A549 (cell line): ENCODE measurements around the gene PAK1IP1. TPM values are rescaled to one million over a fixed set of nuclear protein-coding genes. Genes with fewer than 3 reads are reported as not detected.

Experiments used
- ATAC-seq, 2 experiments: fragments of 200-7000 bp in 1 of 2; fragments of >200 bp in 1 of 2; cut with Nextera tagmentation in 1 of 2; cut with Tn5 transposase in 1 of 2; 3 replicates each; pipeline versions ENCODE4 v1.8.0 to v1.9.1; 2018 to 2020; ENCODE audit warnings: mild to moderate bottlenecking in 1 of 2, moderate library complexity in 1 of 2
- CTCF ChIA-PET: fragments of 300-600 bp; sonication (Branson Sonifier 250); formaldehyde crosslinking; extraction: SDS; loops from one replicate; lab custom pipeline; 2021; ENCODE audit warnings: antibody characterized with exemption, inconsistent platforms; lab: Yijun Ruan, JAX
- POLR2A ChIA-PET: fragments of 350-600 bp; formaldehyde crosslinking; extraction: SDS; loops from one replicate; lab custom pipeline; 2021; ENCODE audit warnings: antibody characterized with exemption, inconsistent platforms; lab: Yijun Ruan, JAX
- DNase-seq, 2 experiments: peaks; one replicate each; pipeline versions ENCODE4 v3.0.0 to v3.0.0-alpha.2; 2011 to 2016; ENCODE audit warnings: low read depth in 1 of 2, low spot score in 1 of 2
- FAIRE-seq: peaks from 2 replicates; lab custom pipeline; 2011; peaks lifted over from hg19 to GRCh38; lab: Jason Lieb, UNC
- H3K27ac ChIP-seq, 2 experiments: fragments of >200 bp; sonication (Bioruptor Twin); formaldehyde crosslinking; 3 replicates each; pipeline ENCODE4 v1.5.1; 2016 to 2017
- H3K4me1 ChIP-seq: fragments of >200 bp; sonication (Bioruptor Twin); formaldehyde crosslinking; 3 replicates; pipeline ENCODE4 v1.6.1; 2016
- H3K4me2 ChIP-seq: fragments of >200 bp; sonication (Bioruptor Twin); formaldehyde crosslinking; 3 replicates; pipeline ENCODE4 v1.6.1; 2016
- H3K4me3 ChIP-seq: fragments of >200 bp; sonication (Bioruptor Twin); formaldehyde crosslinking; 3 replicates; pipeline ENCODE4 v1.5.1; 2016
- H3K9me3 ChIP-seq: fragments of >200 bp; sonication (Bioruptor Twin); formaldehyde crosslinking; 3 replicates; pipeline ENCODE4 v1.6.1; 2016
- CBX8 ChIP-seq: fragments of 200-600 bp; sonication (generic); IDR thresholded peaks from 2 replicates; pipeline ENCODE4 v1.6.1; 2016
- CEBPB ChIP-seq, 2 experiments: fragments of >200 bp in 1 of 2; sonication (Bioruptor Twin) in 1 of 2; formaldehyde crosslinking in 1 of 2; IDR thresholded peaks; 2 replicates each; pipeline ENCODE4 v1.6.1; 2012 to 2016
- GATA3 ChIP-seq: IDR thresholded peaks from 2 replicates; pipeline ENCODE4 v1.6.1; 2012; ENCODE audit warnings: borderline replicate concordance
- HES2 ChIP-seq: fragments of >200 bp; sonication (Bioruptor Twin); formaldehyde crosslinking; IDR thresholded peaks from 2 replicates; pipeline ENCODE4 v1.6.1; 2016
- HOXB5 ChIP-seq: fragments of 250-450 bp; sonication (Bioruptor Pico); IDR thresholded peaks from 2 replicates; pipeline ENCODE4 v1.5.0; 2020; ENCODE audit warnings: mild to moderate bottlenecking, moderate library complexity
- JUN ChIP-seq, 2 experiments: fragments of >200 bp; sonication (Bioruptor Twin); formaldehyde crosslinking; IDR thresholded peaks; 2 replicates in 1 of 2; 3 replicates in 1 of 2; pipeline ENCODE4 v1.6.1; 2016 to 2017
- KDM5A ChIP-seq: fragments of 200-600 bp; sonication (generic); IDR thresholded peaks from 2 replicates; pipeline ENCODE4 v1.6.1; 2016; ENCODE audit warnings: antibody characterized with exemption, mild to moderate bottlenecking
- MAFK ChIP-seq: fragments of 450-650 bp; IDR thresholded peaks from 2 replicates; pipeline ENCODE4 v1.6.1; 2014; ENCODE audit not compliant: partially characterized antibody
- MYC ChIP-seq: IDR thresholded peaks from 2 replicates; pipeline ENCODE4 v1.6.1; 2012; ENCODE audit warnings: mild to moderate bottlenecking, inconsistent platforms, low read length, improper control_type of control experiment, borderline replicate concordance
- NPAS2 ChIP-seq: fragments of 250-450 bp; sonication (Bioruptor Pico); IDR thresholded peaks from 2 replicates; pipeline ENCODE4 v1.8.0; 2022; ENCODE audit warnings: mild to moderate bottlenecking, moderate library complexity, borderline replicate concordance
- NR3C1 ChIP-seq: fragments of >200 bp; sonication (Bioruptor Twin); formaldehyde crosslinking; IDR thresholded peaks from 3 replicates; pipeline ENCODE4 v1.6.1; 2017
- PBX3 ChIP-seq: IDR thresholded peaks from 2 replicates; pipeline ENCODE4 v1.6.1; 2012
- RARB ChIP-seq: fragments of 250-450 bp; sonication (Bioruptor Pico); IDR thresholded peaks from 2 replicates; pipeline ENCODE4 v1.8.0; 2021; ENCODE audit warnings: mild to moderate bottlenecking, moderate library complexity
- RNF2 ChIP-seq: fragments of 200-600 bp; sonication (generic); IDR thresholded peaks from 2 replicates; pipeline ENCODE4 v1.6.1; 2016; ENCODE audit warnings: low read depth, mild to moderate bottlenecking, antibody characterized with exemption, moderate library complexity, borderline replicate concordance
- SMC3 ChIP-seq: fragments of >200 bp; sonication (Bioruptor Twin); formaldehyde crosslinking; IDR thresholded peaks from 3 replicates; pipeline ENCODE4 v1.6.1; 2018; ENCODE audit warnings: inconsistent platforms
- SREBF2 ChIP-seq: fragments of 450-650 bp; IDR thresholded peaks from 2 replicates; pipeline ENCODE4 v1.6.1; 2014; ENCODE audit warnings: mild to moderate bottlenecking, moderate library complexity
- ZC3H11A ChIP-seq: fragments of 450-650 bp; IDR thresholded peaks from 2 replicates; pipeline ENCODE4 v1.6.1; 2014; ENCODE audit warnings: antibody characterized with exemption, mild to moderate bottlenecking
- ZNF302 ChIP-seq: fragments of 250-450 bp; sonication (Bioruptor Pico); IDR thresholded peaks from 2 replicates; pipeline ENCODE4 v1.9.0; 2021; ENCODE audit warnings: inconsistent platforms, mild to moderate bottlenecking, moderate library complexity
- WGBS: methylation state at CpG from one replicate; pipeline ENCODE4 v1.1.6; 2017; ENCODE audit errors: missing lambda C conversion rate; 5-methylcytosine and 5-hydroxymethylcytosine counted together
- polyA plus RNA-seq, 4 experiments: library from polyadenylated mRNA; depleted of rRNA in 3 of 4; stranded (reverse); fragments of >200 nt; fragmentation: RNase III in 1 of 4; extraction: RNeasy Plus Mini Kit Qiagen cat#74134 plus additional on column Dnase treatment in 1 of 4; gene quantifications; 2 replicates in 3 of 4; 3 replicates in 1 of 4; pipeline ENCODE4 v1.2.3, GENCODE V29; 2011 to 2017
- TF ChIP-seq, protein P1 (sequence below): fragments of 150-350 bp; IDR thresholded peaks from 2 replicates; pipeline ENCODE4 v1.6.1; 2014; ENCODE audit warnings: low read depth, mild to moderate bottlenecking, low read length
- TF ChIP-seq, protein P2 (sequence below): fragments of 250-450 bp; sonication (Bioruptor Pico); IDR thresholded peaks from 2 replicates; pipeline ENCODE4 v1.5.0; 2021; ENCODE audit warnings: mild to moderate bottlenecking, moderate library complexity, borderline replicate concordance

PAK1IP1 gene
- polyA plus RNA-seq, 2 of the 4 experiments (the other 2 are of a cell fraction): 23.5 to 33.4 TPM

GRCh38 chr6:10730254-10730653 lies 35.5 kb downstream of the PAK1IP1 start:
- Histone ChIP-seq H3K9me3 (no peaks in the 10 kb centered on the region), H3K4me1 (peaks cover 17% of the 10 kb centered on the region), H3K4me3 (no peak overlapping the region), H3K27ac (no peak overlapping the region), H3K4me2 (no peak overlapping the region)
- ChIA-PET POLR2A (interaction anchor here (0.8 kb wide), 1 partner anchor 35 kb away, joined by 3 read pairs; the partner anchor contains the start of gene PAK1IP1), CTCF (interaction anchor here (1.7 kb wide), 1 partner anchor 9 kb away, joined by 4 read pairs; no protein-coding TSS in a partner anchor)
- DNase-seq (no peak), FAIRE-seq (no peak), ATAC-seq (no peak)
- TF ChIP-seq JUN (IDR thresholded peaks at IDR 0.05): no peak
- no peak for TF ChIP-seq CEBPB (IDR thresholded peaks at IDR 0.05)
- TF ChIP-seq SMC3: no peak
- TF ChIP-seq NPAS2 (CRISPR knock-in tag): no peak
- no peak for TF ChIP-seq MAFK
- TF ChIP-seq ZNF302 (CRISPR knock-in tag): no peak
- no peak for TF ChIP-seq PBX3
- TF ChIP-seq, protein P1, sequence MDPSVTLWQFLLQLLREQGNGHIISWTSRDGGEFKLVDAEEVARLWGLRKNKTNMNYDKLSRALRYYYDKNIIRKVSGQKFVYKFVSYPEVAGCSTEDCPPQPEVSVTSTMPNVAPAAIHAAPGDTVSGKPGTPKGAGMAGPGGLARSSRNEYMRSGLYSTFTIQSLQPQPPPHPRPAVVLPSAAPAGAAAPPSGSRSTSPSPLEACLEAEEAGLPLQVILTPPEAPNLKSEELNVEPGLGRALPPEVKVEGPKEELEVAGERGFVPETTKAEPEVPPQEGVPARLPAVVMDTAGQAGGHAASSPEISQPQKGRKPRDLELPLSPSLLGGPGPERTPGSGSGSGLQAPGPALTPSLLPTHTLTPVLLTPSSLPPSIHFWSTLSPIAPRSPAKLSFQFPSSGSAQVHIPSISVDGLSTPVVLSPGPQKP: no peak
- no peak for TF ChIP-seq RARB (CRISPR knock-in tag)
- TF ChIP-seq MYC: no peak
- no peak for TF ChIP-seq HES2
- TF ChIP-seq NR3C1: no peak
- TF ChIP-seq SREBF2: no peak
- TF ChIP-seq KDM5A: no peak
- TF ChIP-seq, protein P2, sequence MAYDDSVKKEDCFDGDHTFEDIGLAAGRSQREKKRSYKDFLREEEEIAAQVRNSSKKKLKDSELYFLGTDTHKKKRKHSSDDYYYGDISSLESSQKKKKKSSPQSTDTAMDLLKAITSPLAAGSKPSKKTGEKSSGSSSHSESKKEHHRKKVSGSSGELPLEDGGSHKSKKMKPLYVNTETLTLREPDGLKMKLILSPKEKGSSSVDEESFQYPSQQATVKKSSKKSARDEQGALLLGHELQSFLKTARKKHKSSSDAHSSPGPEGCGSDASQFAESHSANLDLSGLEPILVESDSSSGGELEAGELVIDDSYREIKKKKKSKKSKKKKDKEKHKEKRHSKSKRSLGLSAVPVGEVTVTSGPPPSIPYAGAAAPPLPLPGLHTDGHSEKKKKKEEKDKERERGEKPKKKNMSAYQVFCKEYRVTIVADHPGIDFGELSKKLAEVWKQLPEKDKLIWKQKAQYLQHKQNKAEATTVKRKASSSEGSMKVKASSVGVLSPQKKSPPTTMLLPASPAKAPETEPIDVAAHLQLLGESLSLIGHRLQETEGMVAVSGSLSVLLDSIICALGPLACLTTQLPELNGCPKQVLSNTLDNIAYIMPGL (CRISPR knock-in tag): no peak
- 81% methylated on average over 3 of the region's 3 CpGs for WGBS

DNA sequence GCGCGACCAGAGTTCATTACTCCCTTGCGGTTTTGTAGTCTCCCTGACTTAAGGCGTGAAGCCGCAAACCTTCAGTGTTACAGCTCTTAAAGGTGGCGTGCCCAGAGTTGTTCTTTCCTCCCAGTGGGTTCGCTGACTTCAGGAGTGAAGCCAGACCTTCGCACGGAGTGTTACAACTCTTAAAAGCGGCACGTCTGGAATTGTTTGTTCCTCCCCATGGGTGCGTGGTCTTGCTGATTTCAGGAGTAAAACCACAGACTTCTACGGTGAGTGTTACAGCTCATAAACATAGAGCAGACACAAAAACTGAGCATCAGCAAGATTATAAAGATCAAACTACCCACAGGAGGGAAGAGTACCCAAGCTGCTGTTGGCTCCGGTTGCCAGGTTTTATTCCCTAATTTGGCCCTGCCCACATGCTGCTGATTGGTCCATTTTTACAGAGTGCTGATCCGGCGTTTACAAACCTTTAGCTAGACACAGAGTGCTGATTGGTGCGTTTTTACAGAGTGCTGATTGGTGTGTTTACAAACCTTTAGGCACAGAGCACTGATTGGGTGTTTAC lies 38.5 kb downstream of the PAK1IP1 start:
- POLR2A ChIA-PET: interaction anchor here (3.7 kb wide), 1 partner anchor 10 kb away, joined by 16 read pairs; the partner anchor contains the start of gene TMEM14C
- 93% methylated on average over 17 of the region's 17 CpGs for WGBS
- H3K4me2 ChIP-seq: no peak overlapping the region
- no peak overlapping the region for H3K4me3 ChIP-seq
- ATAC-seq (peak in 1 of 2 experiments; percentile 26; a peak in 3 of 6 replicates), FAIRE-seq (no peak), DNase-seq (no peak)
- peak overlapping the region; percentile 77 to 90; a peak in 5 of 6 replicates for H3K27ac ChIP-seq
- H3K9me3 ChIP-seq: no peaks in the 10 kb centered on the region
- peaks cover 26% of the 10 kb centered on the region for H3K4me1 ChIP-seq
- CTCF ChIA-PET: interaction anchor here (0.8 to 1.7 kb wide), 3 partner anchors 9 to 27 kb away, joined by 3 to 5 read pairs (median 3); no protein-coding TSS in a partner anchor
- TF ChIP-seq MAFK: peak; percentile 95
- TF ChIP-seq GATA3: no peak
- no peak for TF ChIP-seq RNF2
- TF ChIP-seq ZC3H11A: no peak
- no peak for TF ChIP-seq HOXB5 (CRISPR knock-in tag)
- no peak for TF ChIP-seq ZNF302 (CRISPR knock-in tag)
- TF ChIP-seq CBX8: no peak
